Keratinocyte (primary cell): ENCODE results near the gene OPN4. TPM values are rescaled to one million over a fixed set of nuclear protein-coding genes. Genes with fewer than 3 reads are reported as not detected.

ENCODE experiments used
- DNase-seq: peaks from one replicate; pipeline ENCODE4 v3.0.0-alpha.2; 2011; ENCODE audit warnings: low read depth, missing footprints, low spot score
- FAIRE-seq: peaks from 2 replicates; lab custom pipeline; 2011; peaks lifted over from hg19 to GRCh38; lab: Jason Lieb, UNC
- H2AFZ ChIP-seq: 2 replicates; pipeline ENCODE4 v1.6.0; 2012; ENCODE audit warnings: low read length, control low read depth, inconsistent platforms; ENCODE audit not compliant: control insufficient read depth
- H3K27ac ChIP-seq: 2 replicates; pipeline ENCODE4 v1.5.1; 2011; ENCODE audit warnings: low read length; ENCODE audit not compliant: control insufficient read depth, insufficient read depth
- H3K27me3 ChIP-seq: 3 replicates; pipeline ENCODE4 v1.6.0; 2011; ENCODE audit warnings: low read length; ENCODE audit not compliant: control insufficient read depth, insufficient read depth; ENCODE audit errors: extremely low read depth
- H3K36me3 ChIP-seq, 2 experiments: 2 replicates in 1 of 2; 3 replicates in 1 of 2; pipeline ENCODE4 v1.5.1; 2011; ENCODE audit warnings: low read length in 2 of 2, mild to moderate bottlenecking in 1 of 2; ENCODE audit not compliant: control insufficient read depth in 2 of 2, insufficient read depth in 2 of 2; ENCODE audit errors: extremely low read depth in 1 of 2
- H3K4me1 ChIP-seq: 3 replicates; pipeline ENCODE4 v1.5.1; 2011; ENCODE audit warnings: low read length; ENCODE audit not compliant: control insufficient read depth, insufficient read depth; ENCODE audit errors: extremely low read depth
- H3K4me2 ChIP-seq: 3 replicates; pipeline ENCODE4 v1.6.0; 2011; ENCODE audit warnings: low read depth, low read length; ENCODE audit not compliant: control insufficient read depth, insufficient read depth; ENCODE audit errors: extremely low read depth
- H3K4me3 ChIP-seq, 3 experiments: fragments of 200-600 bp in 1 of 3; sonication (generic) in 1 of 3; 2 replicates in 2 of 3; 3 replicates in 1 of 3; pipeline ENCODE4 v1.5.1; 2011 to 2016; ENCODE audit warnings: low read length in 3 of 3, mild to moderate bottlenecking in 3 of 3, control low read depth in 2 of 3, inconsistent platforms in 1 of 3, low read depth in 1 of 3, mixed read lengths in 1 of 3, mixed run types in 1 of 3, moderate library complexity in 1 of 3; ENCODE audit not compliant: control insufficient read depth in 2 of 3, insufficient read depth in 2 of 3; ENCODE audit errors: extremely low read depth in 1 of 3
- H3K79me2 ChIP-seq: 2 replicates; pipeline ENCODE4 v1.6.0; 2012; ENCODE audit warnings: low read length; ENCODE audit not compliant: control insufficient read depth, insufficient read depth
- H3K9ac ChIP-seq: 3 replicates; pipeline ENCODE4 v1.6.0; 2011; ENCODE audit warnings: low read length; ENCODE audit not compliant: control insufficient read depth, insufficient read depth; ENCODE audit errors: extremely low read depth
- H3K9me1 ChIP-seq: 3 replicates; pipeline ENCODE4 v1.6.0; 2011; ENCODE audit warnings: low read length; ENCODE audit not compliant: control insufficient read depth, insufficient read depth; ENCODE audit errors: extremely low read depth
- H3K9me3 ChIP-seq: 2 replicates; pipeline ENCODE4 v1.5.1; 2012; ENCODE audit warnings: low read depth, low read length; ENCODE audit not compliant: control insufficient read depth
- H4K20me1 ChIP-seq: 3 replicates; pipeline ENCODE4 v1.6.0; 2011; ENCODE audit warnings: low read length; ENCODE audit not compliant: control insufficient read depth, insufficient read depth; ENCODE audit errors: extremely low read depth
- CTCF ChIP-seq, 3 experiments: IDR thresholded peaks in 1 of 3; conservative IDR thresholded peaks in 1 of 3; optimal IDR thresholded peaks in 1 of 3; 2 replicates in 2 of 3; 3 replicates in 1 of 3; pipeline versions ENCODE3 to v1.5.1; 2011; ENCODE audit warnings: low read length in 3 of 3, mild to moderate bottlenecking in 3 of 3, moderate library complexity in 2 of 3, control low read depth in 1 of 3, inconsistent platforms in 1 of 3; ENCODE audit not compliant: insufficient read depth in 2 of 3; ENCODE audit errors: extremely low read depth in 1 of 3
- EZH2 ChIP-seq: IDR thresholded peaks from one replicate; pipeline ENCODE4 v1.6.1; 2012; ENCODE audit warnings: inconsistent platforms, mild to moderate bottlenecking, low read length, moderate library complexity
- dilution Hi-C: fragments of 300-500 bp; cut with MboI; formaldehyde crosslinking; loops from one replicate; pipeline ENCODE4 v1.7.0; 2020; ENCODE audit warnings: low sequenced_read_pairs; ENCODE audit not compliant: extremely low pct_ligation_motif_present
- polyA plus RNA-seq, 5 experiments: library from polyadenylated mRNA; depleted of rRNA in 3 of 5; stranded (reverse) in 3 of 5; stranded (forward) in 1 of 5; unstranded in 1 of 5; fragments of >200 nt; gene quantifications; 1 replicate in 1 of 5; 2 replicates in 3 of 5; 3 replicates in 1 of 5; pipeline versions ENCODE4 v1.2.1 to v1.2.3, GENCODE V29; 2011 to 2012; ENCODE audit warnings: missing spikeins in 2 of 5, low read depth in 1 of 5, low replicate concordance in 1 of 5

Gene OPN4
- polyA plus RNA-seq, 1 donor (not counting 4 experiments of a cell fraction or from before 2014, with no cell fraction given): not detected

- Histone ChIP-seq H3K4me1 (peaks cover 25% of the 10 kb centered on the region), H3K4me2 (no peak overlapping the region), H3K36me3 (no peaks in the 10 kb centered on the region), H3K9me3 (no peaks in the 10 kb centered on the region), H3K4me3 (no peak overlapping the region), H2AFZ (no peak overlapping the region), H3K27ac (no peak overlapping the region), H3K79me2 (no peaks in the 10 kb centered on the region), H4K20me1 (no peaks in the 10 kb centered on the region), H3K9ac (no peak overlapping the region), H3K9me1 (peaks cover 2% of the 10 kb centered on the region), H3K27me3 (peaks cover 11% of the 10 kb centered on the region)
- TF ChIP-seq EZH2 (no peak), CTCF (optimal IDR thresholded peaks at IDR 0.05 in 1 of 3, IDR thresholded peaks at IDR 0.05 in 1 of 3, conservative IDR thresholded peaks at IDR 0.05 in 1 of 3; ENCODE audit: extremely low read depth in 1 of 3, insufficient read depth in 2 of 3, low read length in 3 of 3) (no peak)
- no peak for FAIRE-seq
- no peak for DNase-seq
- dilution Hi-C loops: no loop called here
Observed at GRCh38 chr10:86652361-86653202, 1.8 kb upstream of the OPN4 start.

- no peaks in the 10 kb centered on the region for H4K20me1 ChIP-seq
- H3K27me3 ChIP-seq: peaks cover 11% of the 10 kb centered on the region
- H3K4me3 ChIP-seq: no peak overlapping the region
- H3K27ac ChIP-seq: no peak overlapping the region
- dilution Hi-C loops: no loop called here
- no peak overlapping the region for H2AFZ ChIP-seq
- H3K4me1 ChIP-seq: peaks cover 17% of the 10 kb centered on the region
- H3K9me1 ChIP-seq: peaks cover under 1% of the 10 kb centered on the region
- H3K4me2 ChIP-seq: no peak overlapping the region
- H3K79me2 ChIP-seq: no peaks in the 10 kb centered on the region
- no peak for DNase-seq
- TF ChIP-seq EZH2: no peak
- TF ChIP-seq CTCF (optimal IDR thresholded peaks at IDR 0.05 in 1 of 3, IDR thresholded peaks at IDR 0.05 in 1 of 3, conservative IDR thresholded peaks at IDR 0.05 in 1 of 3; ENCODE audit: extremely low read depth in 1 of 3, insufficient read depth in 2 of 3, low read length in 3 of 3): no peak
- FAIRE-seq: no peak
- H3K9me3 ChIP-seq: no peaks in the 10 kb centered on the region
- no peaks in the 10 kb centered on the region for H3K36me3 ChIP-seq
- no peak overlapping the region for H3K9ac ChIP-seq
Observed at GRCh38 chr10:86653379-86653778, 968 bp upstream of the OPN4 start.
